ENCODE measurements around the gene CCIN.

DNA sequence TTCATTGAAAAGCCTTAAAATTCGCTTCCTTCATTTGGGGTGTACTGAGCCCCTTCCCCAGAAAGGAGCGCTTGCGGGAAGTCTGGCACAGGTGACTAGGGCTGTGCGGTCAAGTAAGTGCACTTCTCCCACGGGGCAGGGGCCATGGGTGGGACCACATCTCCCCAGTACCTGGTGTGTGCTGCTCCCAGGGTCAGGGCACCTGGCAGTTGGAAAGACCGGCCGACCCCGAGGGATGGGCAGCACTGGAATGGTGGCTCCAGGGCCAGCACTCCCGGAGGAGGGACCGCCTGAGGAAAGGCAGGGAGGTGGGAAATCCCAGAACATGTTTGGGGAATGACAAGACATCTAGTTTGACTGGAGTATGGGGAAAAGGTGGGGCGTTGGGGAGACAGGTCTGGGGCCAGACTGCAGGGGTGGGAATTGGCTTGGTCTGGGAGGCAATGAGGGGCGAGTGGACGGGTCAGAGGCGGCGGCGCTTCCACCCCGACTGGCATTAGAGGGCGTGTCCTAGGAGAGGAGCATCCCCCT, 33.4 kb upstream of the CCIN start:
- TF ChIP-seq, protein P1, sequence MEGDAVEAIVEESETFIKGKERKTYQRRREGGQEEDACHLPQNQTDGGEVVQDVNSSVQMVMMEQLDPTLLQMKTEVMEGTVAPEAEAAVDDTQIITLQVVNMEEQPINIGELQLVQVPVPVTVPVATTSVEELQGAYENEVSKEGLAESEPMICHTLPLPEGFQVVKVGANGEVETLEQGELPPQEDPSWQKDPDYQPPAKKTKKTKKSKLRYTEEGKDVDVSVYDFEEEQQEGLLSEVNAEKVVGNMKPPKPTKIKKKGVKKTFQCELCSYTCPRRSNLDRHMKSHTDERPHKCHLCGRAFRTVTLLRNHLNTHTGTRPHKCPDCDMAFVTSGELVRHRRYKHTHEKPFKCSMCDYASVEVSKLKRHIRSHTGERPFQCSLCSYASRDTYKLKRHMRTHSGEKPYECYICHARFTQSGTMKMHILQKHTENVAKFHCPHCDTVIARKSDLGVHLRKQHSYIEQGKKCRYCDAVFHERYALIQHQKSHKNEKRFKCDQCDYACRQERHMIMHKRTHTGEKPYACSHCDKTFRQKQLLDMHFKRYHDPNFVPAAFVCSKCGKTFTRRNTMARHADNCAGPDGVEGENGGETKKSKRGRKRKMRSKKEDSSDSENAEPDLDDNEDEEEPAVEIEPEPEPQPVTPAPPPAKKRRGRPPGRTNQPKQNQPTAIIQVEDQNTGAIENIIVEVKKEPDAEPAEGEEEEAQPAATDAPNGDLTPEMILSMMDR (IDR thresholded peaks at IDR 0.05; ENCODE audit: insufficient read depth, low read length, poor library complexity, severe bottlenecking) = no peak
- TF ChIP-seq EZH2phosphoT487 (conservative IDR thresholded peaks at IDR 0.05; ENCODE audit: low read length) = no peak
